GM23338 (cell line): ENCODE data around the gene NGF. TPM values are rescaled to one million over a fixed set of nuclear protein-coding genes. Genes with fewer than 3 reads are reported as not detected.

Source experiments
- ATAC-seq: fragments of 200-7000 bp; cut with Tn5 transposase; 3 replicates; pipeline ENCODE4 v1.9.1; 2020
- DNase-seq: peaks from one replicate; pipeline ENCODE4 v3.0.0-alpha.2; 2015; ENCODE audit warnings: low spot score
- H2AFZ ChIP-seq: fragments of 200-600 bp; sonication (generic); 2 replicates; pipeline ENCODE4 v1.8.0; 2016; ENCODE audit warnings: antibody characterized with exemption, mild to moderate bottlenecking, moderate library complexity
- H3F3A ChIP-seq: fragments of 200-600 bp; sonication (generic); replicated peaks from 2 replicates; pipeline ENCODE4 v1.8.0; 2017; ENCODE audit warnings: antibody characterized with exemption, mixed run types, low read depth
- H3K27ac ChIP-seq: fragments of 200-600 bp; sonication (generic); 2 replicates; pipeline ENCODE4 v1.6.1; 2016; ENCODE audit warnings: low read depth
- H3K27me3 ChIP-seq: fragments of 200-600 bp; sonication (generic); 2 replicates; pipeline ENCODE4 v1.8.0; 2016; ENCODE audit warnings: mild to moderate bottlenecking, mixed run types, moderate library complexity; ENCODE audit not compliant: insufficient read depth
- H3K36me3 ChIP-seq: fragments of 200-600 bp; sonication (generic); 2 replicates; pipeline ENCODE4 v1.8.0; 2016; ENCODE audit warnings: mild to moderate bottlenecking; ENCODE audit not compliant: insufficient read depth
- H3K4me1 ChIP-seq: fragments of 200-600 bp; sonication (generic); 2 replicates; pipeline ENCODE4 v1.8.0; 2016; ENCODE audit warnings: mild to moderate bottlenecking, moderate library complexity; ENCODE audit not compliant: insufficient read depth
- H3K4me2 ChIP-seq: fragments of 200-600 bp; sonication (generic); 2 replicates; pipeline ENCODE4 v1.7.1; 2017; ENCODE audit warnings: mixed run types
- H3K4me3 ChIP-seq: fragments of 200-600 bp; sonication (generic); 2 replicates; pipeline ENCODE4 v1.6.1; 2016; ENCODE audit warnings: mixed run types
- H3K79me2 ChIP-seq: fragments of 200-600 bp; sonication (generic); replicated peaks from 2 replicates; pipeline ENCODE4 v1.8.0; 2017; ENCODE audit warnings: mild to moderate bottlenecking; ENCODE audit not compliant: insufficient read depth
- H3K9me2 ChIP-seq: fragments of 200-600 bp; sonication (generic); 2 replicates; pipeline ENCODE4 v1.8.0; 2017; ENCODE audit not compliant: insufficient read depth
- H4K20me1 ChIP-seq: fragments of 200-600 bp; sonication (generic); replicated peaks from 2 replicates; pipeline ENCODE4 v1.8.0; 2017; ENCODE audit warnings: mild to moderate bottlenecking; ENCODE audit not compliant: insufficient read depth
- H3K27ac Mint-ChIP-seq: 2 replicates; pipeline ENCODE4 v1.8.0; 2020; ENCODE audit warnings: inconsistent platforms, mild to moderate bottlenecking, moderate library complexity, mixed read lengths
- H3K27me3 Mint-ChIP-seq: 3 replicates; pipeline ENCODE4 v1.8.0; 2022; ENCODE audit warnings: low read depth, mild to moderate bottlenecking, moderate library complexity, mixed read lengths, inconsistent platforms; ENCODE audit not compliant: insufficient read depth, poor library complexity
- H3K36me3 Mint-ChIP-seq: 3 replicates; pipeline ENCODE4 v1.8.0; 2021; ENCODE audit warnings: low read depth, mild to moderate bottlenecking, inconsistent platforms, moderate library complexity, mixed read lengths
- H3K4me1 Mint-ChIP-seq: 3 replicates; pipeline ENCODE4 v1.8.0; 2020; ENCODE audit warnings: mild to moderate bottlenecking, inconsistent platforms, mixed read lengths
- H3K4me3 Mint-ChIP-seq: 3 replicates; pipeline ENCODE4 v1.8.0; 2021; ENCODE audit warnings: moderate library complexity, mild to moderate bottlenecking, inconsistent platforms, mixed read lengths
- H3K9me3 Mint-ChIP-seq: 3 replicates; pipeline ENCODE4 v1.8.0; 2020; ENCODE audit warnings: moderate library complexity, mild to moderate bottlenecking, inconsistent platforms, mixed read lengths
- CREB1 ChIP-seq: fragments of 250-450 bp; sonication (Bioruptor Pico); IDR thresholded peaks from 2 replicates; pipeline ENCODE4 v1.5.0; 2020; ENCODE audit warnings: low read depth, mild to moderate bottlenecking, moderate library complexity
- EZH2 ChIP-seq: fragments of 200-600 bp; sonication (generic); IDR thresholded peaks from one replicate; pipeline ENCODE4 v1.8.0; 2017; ENCODE audit warnings: antibody characterized with exemption, mild to moderate bottlenecking, low read depth; ENCODE audit not compliant: unreplicated experiment
- EZH2phosphoT487 ChIP-seq: fragments of 200-600 bp; sonication (generic); IDR thresholded peaks from one replicate; pipeline ENCODE4 v1.8.1; 2018; ENCODE audit warnings: antibody characterized with exemption; ENCODE audit not compliant: unreplicated experiment
- JUNB ChIP-seq: IDR thresholded peaks from one replicate; pipeline ENCODE4 v1.6.1; 2016; ENCODE audit warnings: antibody characterized with exemption; ENCODE audit not compliant: unreplicated experiment
- NANOG ChIP-seq: IDR thresholded peaks from 2 replicates; pipeline ENCODE4 v1.6.1; 2016; ENCODE audit warnings: antibody characterized with exemption, borderline replicate concordance
- POLR2AphosphoS5 ChIP-seq: IDR thresholded peaks from 2 replicates; pipeline ENCODE4 v1.6.1; 2016; ENCODE audit warnings: antibody characterized with exemption, low read depth
- REST ChIP-seq: IDR thresholded peaks from one replicate; pipeline ENCODE4 v1.6.1; 2018; ENCODE audit warnings: antibody characterized with exemption; ENCODE audit not compliant: unreplicated experiment
- STAT1 ChIP-seq: IDR thresholded peaks from one replicate; pipeline ENCODE4 v1.6.1; 2016; ENCODE audit warnings: antibody characterized with exemption; ENCODE audit not compliant: unreplicated experiment
- ZNF114 ChIP-seq: fragments of 250-450 bp; sonication (Bioruptor Pico); IDR thresholded peaks from 2 replicates; pipeline ENCODE4 v1.5.0; 2020; ENCODE audit warnings: mild to moderate bottlenecking, moderate library complexity
- ZNF331 ChIP-seq: fragments of 250-450 bp; sonication (Bioruptor Pico); IDR thresholded peaks from 2 replicates; pipeline ENCODE4 v1.5.0; 2020; ENCODE audit warnings: low read depth, mild to moderate bottlenecking, moderate library complexity
- ZNF462 ChIP-seq: fragments of 250-450 bp; sonication (Bioruptor Pico); IDR thresholded peaks from 2 replicates; pipeline ENCODE4 v1.5.0; 2020; ENCODE audit warnings: mild to moderate bottlenecking, moderate library complexity
- polyA plus RNA-seq: library from polyadenylated mRNA; unstranded; fragments of >200 nt; fragmentation: Nextera tagmentation; extraction: Ambion mirVana; gene quantifications from 2 replicates; pipeline ENCODE4 v1.2.1, GENCODE V29; 2016
- total RNA-seq: library from RNA; depleted of rRNA; stranded (reverse); fragments of >200 nt; shearing (Covaris generic); gene quantifications from 2 replicates; pipeline ENCODE4 v1.2.3, GENCODE V29; 2014
- TF ChIP-seq, protein P1 (sequence below), 2 experiments: fragments of 200-600 bp in 1 of 2; sonication (generic) in 1 of 2; conservative IDR thresholded peaks; 2 replicates each; pipeline versions ENCODE4 v1.5.1 to v1.6.1; 2016 to 2017; ENCODE audit warnings: antibody characterized with exemption in 2 of 2, low read depth in 2 of 2, mild to moderate bottlenecking in 2 of 2, moderate library complexity in 1 of 2

The NGF gene
- total and polyA plus RNA-seq, 2 experiments from 2014 or later = 0.28 to 0.92 TPM

DNA sequence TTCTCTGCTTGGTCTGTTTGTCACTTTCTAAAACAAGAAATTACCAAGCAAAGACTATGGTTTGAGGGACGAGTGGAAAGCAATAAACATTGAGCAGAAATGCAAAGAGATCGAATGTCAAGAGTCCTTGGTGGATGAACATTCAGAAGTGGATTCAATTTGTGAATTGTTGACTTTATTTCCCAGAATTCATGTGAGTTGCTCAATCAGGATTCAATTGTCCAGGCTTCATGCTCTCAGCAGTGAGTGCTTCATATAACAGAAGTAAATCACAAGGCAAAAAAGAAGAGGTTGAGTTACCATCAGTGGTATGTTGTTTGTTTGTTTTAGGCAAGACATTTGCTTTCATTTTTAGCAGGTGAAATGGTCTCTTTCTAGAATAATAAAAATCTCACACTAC, 31.9 kb downstream of the NGF start (continued):
- no peak for TF ChIP-seq ZNF462

DNA sequence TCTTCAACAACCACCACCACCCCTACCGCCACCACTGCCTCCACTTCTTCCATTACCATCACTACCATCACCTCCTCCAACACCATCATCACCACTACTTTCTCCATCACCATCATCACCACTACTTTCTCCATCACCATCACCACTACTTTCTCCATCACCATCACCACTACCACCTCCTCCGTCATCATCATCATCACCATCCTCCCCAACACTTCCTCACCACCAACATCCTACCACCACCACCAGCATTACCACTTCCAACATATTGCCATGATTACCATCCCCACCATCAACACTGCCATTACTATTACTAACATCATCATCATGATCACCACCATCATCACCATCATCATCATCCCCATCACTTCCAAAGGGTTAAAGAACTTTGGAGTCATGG, 34.7 kb downstream of the NGF start:
- Mint-ChIP-seq H3K27me3 (no peaks in the 10 kb centered on the region), H3K4me3 (no peak overlapping the region), H3K36me3 (no peaks in the 10 kb centered on the region; the same call in 2 of the 3 replicates), H3K27ac (no peak overlapping the region), H3K4me1 (peaks cover 23% of the 10 kb centered on the region), H3K9me3 (no peaks in the 10 kb centered on the region)
- Histone ChIP-seq H3K36me3 (no peaks in the 10 kb centered on the region), H3K27me3 (no peaks in the 10 kb centered on the region), H3F3A (no peaks in the 10 kb centered on the region), H3K4me3 (no peak overlapping the region), H3K4me1 (peaks cover 18% of the 10 kb centered on the region), H4K20me1 (no peaks in the 10 kb centered on the region), H3K27ac (no peak overlapping the region), H3K79me2 (no peaks in the 10 kb centered on the region), H3K4me2 (no peak overlapping the region), H2AFZ (no peak overlapping the region), H3K9me2 (0 out of 2 replicates have a peak, but pooled peaks cover 7% of the 10 kb centered on the region)
- no peak for DNase-seq
- ATAC-seq = no peak
- no peak for TF ChIP-seq ZNF331 (CRISPR knock-in tag)
- no peak for TF ChIP-seq POLR2AphosphoS5
- TF ChIP-seq, protein P1, sequence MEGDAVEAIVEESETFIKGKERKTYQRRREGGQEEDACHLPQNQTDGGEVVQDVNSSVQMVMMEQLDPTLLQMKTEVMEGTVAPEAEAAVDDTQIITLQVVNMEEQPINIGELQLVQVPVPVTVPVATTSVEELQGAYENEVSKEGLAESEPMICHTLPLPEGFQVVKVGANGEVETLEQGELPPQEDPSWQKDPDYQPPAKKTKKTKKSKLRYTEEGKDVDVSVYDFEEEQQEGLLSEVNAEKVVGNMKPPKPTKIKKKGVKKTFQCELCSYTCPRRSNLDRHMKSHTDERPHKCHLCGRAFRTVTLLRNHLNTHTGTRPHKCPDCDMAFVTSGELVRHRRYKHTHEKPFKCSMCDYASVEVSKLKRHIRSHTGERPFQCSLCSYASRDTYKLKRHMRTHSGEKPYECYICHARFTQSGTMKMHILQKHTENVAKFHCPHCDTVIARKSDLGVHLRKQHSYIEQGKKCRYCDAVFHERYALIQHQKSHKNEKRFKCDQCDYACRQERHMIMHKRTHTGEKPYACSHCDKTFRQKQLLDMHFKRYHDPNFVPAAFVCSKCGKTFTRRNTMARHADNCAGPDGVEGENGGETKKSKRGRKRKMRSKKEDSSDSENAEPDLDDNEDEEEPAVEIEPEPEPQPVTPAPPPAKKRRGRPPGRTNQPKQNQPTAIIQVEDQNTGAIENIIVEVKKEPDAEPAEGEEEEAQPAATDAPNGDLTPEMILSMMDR (conservative IDR thresholded peaks at IDR 0.05; ENCODE audit: low read depth in 2 of 2) = no peak
- no peak for TF ChIP-seq REST
- no peak for TF ChIP-seq STAT1
- TF ChIP-seq JUNB = no peak
- no peak for TF ChIP-seq EZH2
- no peak for TF ChIP-seq CREB1 (CRISPR knock-in tag)
- no peak for TF ChIP-seq NANOG
- TF ChIP-seq EZH2phosphoT487 = no peak
- TF ChIP-seq ZNF114 = no peak
